OCI-LY1 (cell line): Measurements from ENCODE around the gene SMIM43.

ENCODE experiments used
- CTCF ChIP-seq: fragments of 200-600 bp; sonication (generic), shearing (Covaris generic); IDR thresholded peaks from 2 replicates; pipeline ENCODE4 v1.5.1; 2017; ENCODE audit warnings: mild to moderate bottlenecking, antibody characterized with exemption, low read length, moderate library complexity, mixed read lengths
- EZH2 ChIP-seq: fragments of 200-600 bp; sonication (generic), shearing (Covaris generic); IDR thresholded peaks from 2 replicates; pipeline ENCODE4 v1.8.0; 2017; ENCODE audit warnings: borderline replicate concordance, mixed run types, mild to moderate bottlenecking, antibody characterized with exemption, low read length, moderate library complexity, mixed read lengths

- TF ChIP-seq CTCF (no peak), EZH2 (no peak)
Measured at GRCh38 chr4:121794505-121795188, 29.7 kb upstream of the SMIM43 start.
